Measurements from ENCODE around the gene FZD2. TPM values are rescaled to one million over a fixed set of nuclear protein-coding genes. Genes with fewer than 3 reads are reported as not detected.

FZD2 gene
- total and polyA plus RNA-seq, 2 of the 13 experiments (the other 11 are each of a cell fraction or from before 2014, with no cell fraction given), result 0.07 to 0.13 TPM

GRCh38 chr17:44533533-44534246 lies 23.6 kb upstream of the FZD2 start (continued):
- TF ChIP-seq PAXIP1 (CRISPR knock-in tag; conservative IDR thresholded peaks at IDR 0.05), result no peak
- TF ChIP-seq ZNF569 (CRISPR knock-in tag; IDR thresholded peaks at IDR 0.05; ENCODE audit: borderline replicate concordance), result no peak
- no peak for TF ChIP-seq ZC3H13 (CRISPR knock-in tag; IDR thresholded peaks at IDR 0.05)
- TF ChIP-seq TFDP2 (CRISPR knock-in tag; IDR thresholded peaks at IDR 0.05), result peak; percentile 72
- TF ChIP-seq BHLHE40 (IDR thresholded peaks at IDR 0.05; ENCODE audit: low read length), result peak; percentile 71
- TF ChIP-seq ZNF773 (CRISPR knock-in tag; IDR thresholded peaks at IDR 0.05; ENCODE audit: borderline replicate concordance), result 0 out of 2 replicates have a peak, but pooled peaks have one; percentile 71
- TF ChIP-seq TEF (CRISPR knock-in tag; IDR thresholded peaks at IDR 0.05), result no peak
- 0 out of 2 replicates have a peak, but pooled peaks have one; percentile 29 for TF ChIP-seq FOXC1 (CRISPR knock-in tag; IDR thresholded peaks at IDR 0.05; ENCODE audit: borderline replicate concordance)
- TF ChIP-seq IRX3 (CRISPR knock-in tag; IDR thresholded peaks at IDR 0.05; ENCODE audit: borderline replicate concordance, low read depth), result no peak
- TF ChIP-seq DNMT3B (CRISPR knock-in tag; conservative IDR thresholded peaks at IDR 0.05), result peak; percentile 63; the same call in 1 of the 2 replicates
- no peak for TF ChIP-seq HDAC6 (IDR thresholded peaks at IDR 0.05; ENCODE audit: low read depth, low read length)
- TF ChIP-seq PITX1 (CRISPR knock-in tag; IDR thresholded peaks at IDR 0.05), result peak; percentile 76; the same call in 1 of the 2 replicates
- no peak for TF ChIP-seq SKI (IDR thresholded peaks at IDR 0.05; ENCODE audit: partially characterized antibody)
- TF ChIP-seq THAP7 (CRISPR knock-in tag; IDR thresholded peaks at IDR 0.05), result no peak
- no peak for TF ChIP-seq SP140L (CRISPR knock-in tag; IDR thresholded peaks at IDR 0.05; ENCODE audit: borderline replicate concordance)
- TF ChIP-seq HOXA3 (CRISPR knock-in tag; IDR thresholded peaks at IDR 0.05), result peak; percentile 67
- no peak for TF ChIP-seq ZNF710 (CRISPR knock-in tag; IDR thresholded peaks at IDR 0.05; ENCODE audit: borderline replicate concordance)
